Liver (tissue), 9 donors: ENCODE results near the gene TM4SF5. TPM values are rescaled to one million over a fixed set of nuclear protein-coding genes. Genes with fewer than 3 reads are reported as not detected.
A peak's percentile ranks its signal among the peaks of the same experiment; 100 is the strongest.

Source experiments
- DNase-seq: peaks from one replicate; pipeline ENCODE4 v3.0.0-alpha.2; 2017; ENCODE audit warnings: low spot score
- H3K27ac ChIP-seq, 2 donors: one replicate each; pipeline ENCODE4 v1.7.0; 2013; ENCODE audit warnings: inconsistent platforms in 2 of 2, low read length in 2 of 2, control low read depth in 1 of 2, low read depth in 1 of 2, mild to moderate bottlenecking in 1 of 2
- H3K27me3 ChIP-seq, 4 donors: one replicate each; pipeline versions ENCODE4 v1.6.1 to v1.7.0; 2013; ENCODE audit warnings: low read length in 3 of 4, inconsistent platforms in 1 of 4, mild to moderate bottlenecking in 1 of 4, moderate library complexity in 1 of 4; ENCODE audit not compliant: control insufficient read depth in 4 of 4, insufficient read depth in 4 of 4
- H3K36me3 ChIP-seq, 4 donors: one replicate each; pipeline versions ENCODE4 v1.6.1 to v1.7.0; 2013; ENCODE audit warnings: low read length in 3 of 4, mild to moderate bottlenecking in 3 of 4, low read depth in 1 of 4, moderate library complexity in 1 of 4; ENCODE audit not compliant: control insufficient read depth in 4 of 4, insufficient read depth in 3 of 4
- H3K4me1 ChIP-seq, 4 donors: one replicate each; pipeline versions ENCODE4 v1.6.1 to v1.7.0; 2013; ENCODE audit warnings: low read length in 3 of 4, mild to moderate bottlenecking in 3 of 4, moderate library complexity in 1 of 4; ENCODE audit not compliant: control insufficient read depth in 4 of 4, insufficient read depth in 4 of 4
- H3K4me3 ChIP-seq, 3 donors: one replicate each; pipeline versions ENCODE4 v1.6.1 to v1.7.0; 2013; ENCODE audit warnings: low read length in 3 of 3, control low read depth in 1 of 3, low read depth in 1 of 3, mild to moderate bottlenecking in 1 of 3
- H3K9ac ChIP-seq, 2 donors: one replicate each; pipeline ENCODE4 v1.7.0; 2013; ENCODE audit warnings: low read length in 2 of 2, mild to moderate bottlenecking in 2 of 2, moderate library complexity in 2 of 2, control low read depth in 1 of 2, low read depth in 1 of 2
- H3K9me3 ChIP-seq, 4 donors: one replicate each; pipeline versions ENCODE4 v1.6.1 to v1.7.0; 2013; ENCODE audit warnings: low read length in 3 of 4; ENCODE audit not compliant: control insufficient read depth in 4 of 4
- ATF3 ChIP-seq: IDR thresholded peaks from 2 replicates; pipeline ENCODE4 v1.6.1; 2016; ENCODE audit warnings: antibody characterized with exemption
- CTCF ChIP-seq: fragments of 150-350 bp; IDR thresholded peaks from 2 replicates; pipeline ENCODE4 v1.5.1; 2017; ENCODE audit warnings: improper control_type of control experiment, low read depth, low read length; ENCODE audit not compliant: missing input control
- EGR1 ChIP-seq, 2 donors: IDR thresholded peaks; 2 replicates each; pipeline ENCODE4 v1.6.1; 2016 to 2018; ENCODE audit warnings: antibody characterized with exemption in 2 of 2, low read depth in 2 of 2
- FOXA1 ChIP-seq: IDR thresholded peaks from 2 replicates; pipeline ENCODE4 v1.6.1; 2016; ENCODE audit warnings: antibody characterized with exemption
- FOXA2 ChIP-seq: IDR thresholded peaks from 2 replicates; pipeline ENCODE4 v1.6.1; 2016; ENCODE audit warnings: antibody characterized with exemption
- HNF4G ChIP-seq: IDR thresholded peaks from 2 replicates; pipeline ENCODE4 v1.6.1; 2016; ENCODE audit warnings: antibody characterized with exemption
- JUND ChIP-seq, 2 donors: IDR thresholded peaks; 2 replicates each; pipeline ENCODE4 v1.6.1; 2016; ENCODE audit warnings: antibody characterized with exemption in 2 of 2
- MAX ChIP-seq: IDR thresholded peaks from 2 replicates; pipeline ENCODE4 v1.6.1; 2016; ENCODE audit warnings: antibody characterized with exemption
- NR2F2 ChIP-seq: IDR thresholded peaks from 2 replicates; pipeline ENCODE4 v1.6.1; 2016; ENCODE audit warnings: antibody characterized with exemption
- RAD21 ChIP-seq, 2 donors: IDR thresholded peaks; 2 replicates each; pipeline ENCODE4 v1.6.1; 2016; ENCODE audit warnings: antibody characterized with exemption in 2 of 2, mild to moderate bottlenecking in 2 of 2
- REST ChIP-seq: IDR thresholded peaks from 2 replicates; pipeline ENCODE4 v1.6.1; 2016; ENCODE audit warnings: antibody characterized with exemption, mild to moderate bottlenecking
- RXRA ChIP-seq, 2 donors: IDR thresholded peaks; 2 replicates each; pipeline ENCODE4 v1.6.1; 2017 to 2018; ENCODE audit warnings: antibody characterized with exemption in 2 of 2, mild to moderate bottlenecking in 1 of 2
- YY1 ChIP-seq: IDR thresholded peaks from 2 replicates; pipeline ENCODE4 v1.6.1; 2016; ENCODE audit warnings: antibody characterized with exemption, mild to moderate bottlenecking
- ZBTB33 ChIP-seq: IDR thresholded peaks from 2 replicates; pipeline ENCODE4 v1.6.1; 2016; ENCODE audit warnings: antibody characterized with exemption
- WGBS: extraction: QIAGEN DNeasy Blood & Tissue Kit; methylation state at CpG from one replicate; pipeline ENCODE4 v1.1.7; 2013; 5-methylcytosine and 5-hydroxymethylcytosine counted together
- polyA plus RNA-seq, 2 donors: library from polyadenylated mRNA; stranded (reverse) in 1 of 2; unstranded in 1 of 2; fragments of 200-250 nt in 1 of 2; fragments of >200 nt in 1 of 2; fragmentation: Nextera tagmentation in 1 of 2; extraction: Ambion mirVana in 1 of 2; gene quantifications; one replicate each; pipeline versions ENCODE4 v1.2.1 to v1.2.3, GENCODE V29; 2013 to 2015
- total RNA-seq, 2 donors: library from RNA; depleted of rRNA; stranded (reverse); fragments of >200 nt; gene quantifications; one replicate each; pipeline ENCODE4 v1.2.3, GENCODE V29; 2014
- donor health status: healthy.
- donor health status: healthy.
- donor health status: healthy.
- donor health status: healthy.
- donor health status: healthy.

The TM4SF5 gene
- total and polyA plus RNA-seq, 4 donors, result 20.1 to 309 (median 115) TPM

- H3K4me3 ChIP-seq, result no peak within 1 kb of the TSS
- H3K9ac ChIP-seq, result peak within 1 kb of the TSS in 1 of 2 donors; percentile 27
- DNase-seq, result no peak
- peaks cover 3 to 37% (median 22%) of the 10 kb centered on the region in 4 donors for H3K4me1 ChIP-seq
- H3K27me3 ChIP-seq, result no peaks in the 10 kb centered on the region
- H3K27ac ChIP-seq, result peak within 1 kb of the TSS; percentile 60 to 76
- H3K36me3 ChIP-seq, result peaks cover 0 to 3% (median under 1%) of the 10 kb centered on the region in 4 donors
- WGBS, result 56% methylated on average over 24 of the region's 24 CpGs
- TF ChIP-seq RAD21 (IDR thresholded peaks at IDR 0.05) (peak in 1 of 2 donors; percentile 11), JUND (IDR thresholded peaks at IDR 0.05) (no peak), RXRA (IDR thresholded peaks at IDR 0.05) (no peak), FOXA1 (no peak), NR2F2 (peak; percentile 36), MAX (no peak), ZBTB33 (no peak), REST (no peak), CTCF (no peak), FOXA2 (no peak)
- H3K9me3 ChIP-seq, result no peaks in the 10 kb centered on the region
These were observed 14.4 kb downstream of the TM4SF5 start, which contains the start of gene VMO1 for GRCh38 chr17:4786106-4786511. Gene VMO1 (minus strand): TSS chr17:4786364. CDS start chr17:4786352, 12 bp downstream.

- no peaks in the 10 kb centered on the region for H3K9me3 ChIP-seq
- H3K4me1 ChIP-seq, result peaks cover 3 to 37% (median 22%) of the 10 kb centered on the region in 4 donors
- H3K36me3 ChIP-seq, result peaks cover 0 to 3% (median under 1%) of the 10 kb centered on the region in 4 donors
- H3K9ac ChIP-seq, result peak overlapping the region in 1 of 2 donors; percentile 27
- DNase-seq, result no peak
- no peak overlapping the region for H3K4me3 ChIP-seq
- TF ChIP-seq RAD21 (IDR thresholded peaks at IDR 0.05) (peak in 1 of 2 donors; percentile 2), REST (no peak), EGR1 (IDR thresholded peaks at IDR 0.05; ENCODE audit: low read depth in 2 of 2) (no peak), HNF4G (no peak), ATF3 (no peak), YY1 (no peak)
- peak overlapping the region; percentile 49 to 60 for H3K27ac ChIP-seq
- WGBS, result 47% methylated on average over 6 of the region's 6 CpGs
- H3K27me3 ChIP-seq, result no peaks in the 10 kb centered on the region
These were observed 14.8 kb downstream of the TM4SF5 start for GRCh38 chr17:4786516-4786915.
